Hematopoietic multipotent progenitor cell treated with erythropoietin and hydrocortisone succinate and interleukin-3 and kit ligand, for 6 days (in vitro differentiated cells): ENCODE measurements around the gene INHBC.
"Not testable (repeated sequence)": the region's sequence is repeated elsewhere in the genome, so short reads cannot be mapped to it uniquely, and the experiment has no call there.

ENCODE experiments used
- DNase-seq: peaks from one replicate; pipeline ENCODE4 v3.0.0-alpha.2; 2015

The INHBC gene

DNA sequence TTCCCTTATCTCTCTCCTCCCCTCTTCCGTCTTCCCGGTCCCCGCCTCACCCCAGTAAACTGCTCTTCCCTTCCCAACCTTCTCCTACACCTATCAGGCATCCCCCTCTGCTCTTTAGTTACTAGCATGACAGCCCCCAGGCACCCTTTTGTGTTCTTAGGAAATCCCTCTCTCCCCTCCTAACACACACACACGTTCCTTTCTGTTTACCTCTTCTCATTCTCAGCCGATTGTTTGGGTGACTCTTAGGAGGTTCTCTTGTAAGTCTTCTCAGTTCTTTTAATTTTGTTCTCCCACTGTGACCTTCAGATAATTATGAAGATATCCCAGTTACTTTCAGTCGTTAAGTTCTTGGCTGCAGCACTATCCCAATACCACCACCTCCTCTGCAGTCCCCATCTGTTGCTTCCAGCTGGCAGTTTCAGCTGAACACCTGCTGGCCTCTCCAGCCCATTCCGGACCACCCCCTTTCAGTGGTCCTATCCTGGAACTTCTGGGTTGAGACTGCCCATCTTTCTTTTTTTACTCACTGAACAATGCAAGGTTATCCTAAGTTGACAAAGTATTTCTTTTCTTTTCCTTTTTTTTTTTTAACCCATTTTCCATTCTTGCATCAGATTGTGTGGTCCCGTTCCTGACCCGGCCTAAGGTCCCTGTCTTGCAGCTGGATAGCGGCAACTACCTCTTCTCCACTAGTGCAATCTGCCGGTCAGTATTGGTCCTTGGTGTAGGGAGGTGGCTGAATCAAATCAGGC, 54.0 kb downstream of the INHBC start:
- DNase-seq: peak; percentile 35

DNA sequence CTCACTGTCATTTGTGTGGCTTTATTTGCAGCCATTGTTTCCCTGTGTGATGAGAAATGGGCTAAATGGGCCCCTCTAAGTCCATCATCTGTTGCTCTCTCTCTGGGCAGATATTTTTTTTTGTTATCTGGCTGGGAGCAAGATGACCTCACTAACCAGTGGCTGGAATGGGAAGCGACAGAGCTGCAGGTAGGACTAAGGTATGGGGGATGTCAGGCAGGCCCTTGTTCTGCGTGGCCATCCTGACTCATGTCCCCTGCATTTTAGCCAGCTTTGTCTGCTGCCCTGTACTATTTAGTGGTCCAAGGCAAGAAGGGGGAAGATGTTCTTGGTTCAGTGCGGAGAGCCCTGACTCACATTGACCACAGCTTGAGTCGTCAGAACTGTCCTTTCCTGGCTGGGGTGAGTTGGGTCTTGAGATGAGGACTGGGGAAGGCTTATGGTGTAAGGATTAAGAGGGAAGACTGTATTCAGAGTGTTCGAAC, 54.6 kb downstream of the INHBC start:
- no peak for DNase-seq

DNA sequence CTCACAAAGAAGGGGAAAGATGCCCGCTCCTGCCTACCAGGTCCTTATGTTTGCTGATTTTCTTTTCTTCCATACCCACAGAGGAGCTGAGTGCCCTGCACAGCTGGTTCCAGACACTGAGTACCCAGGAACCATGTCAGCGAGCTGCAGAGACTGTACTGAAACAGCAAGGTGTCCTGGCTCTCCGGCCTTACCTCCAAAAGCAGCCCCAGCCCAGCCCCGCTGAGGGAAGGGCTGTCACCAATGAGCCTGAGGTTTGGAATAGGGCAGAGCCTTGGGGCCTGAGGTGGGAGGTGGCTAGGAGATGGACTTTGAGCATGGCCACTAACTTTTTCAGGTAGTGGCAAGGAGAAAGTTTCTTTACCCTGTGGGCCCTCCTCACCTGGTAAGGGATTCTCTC, 55.5 kb downstream of the INHBC start:
- no peak for DNase-seq

DNA sequence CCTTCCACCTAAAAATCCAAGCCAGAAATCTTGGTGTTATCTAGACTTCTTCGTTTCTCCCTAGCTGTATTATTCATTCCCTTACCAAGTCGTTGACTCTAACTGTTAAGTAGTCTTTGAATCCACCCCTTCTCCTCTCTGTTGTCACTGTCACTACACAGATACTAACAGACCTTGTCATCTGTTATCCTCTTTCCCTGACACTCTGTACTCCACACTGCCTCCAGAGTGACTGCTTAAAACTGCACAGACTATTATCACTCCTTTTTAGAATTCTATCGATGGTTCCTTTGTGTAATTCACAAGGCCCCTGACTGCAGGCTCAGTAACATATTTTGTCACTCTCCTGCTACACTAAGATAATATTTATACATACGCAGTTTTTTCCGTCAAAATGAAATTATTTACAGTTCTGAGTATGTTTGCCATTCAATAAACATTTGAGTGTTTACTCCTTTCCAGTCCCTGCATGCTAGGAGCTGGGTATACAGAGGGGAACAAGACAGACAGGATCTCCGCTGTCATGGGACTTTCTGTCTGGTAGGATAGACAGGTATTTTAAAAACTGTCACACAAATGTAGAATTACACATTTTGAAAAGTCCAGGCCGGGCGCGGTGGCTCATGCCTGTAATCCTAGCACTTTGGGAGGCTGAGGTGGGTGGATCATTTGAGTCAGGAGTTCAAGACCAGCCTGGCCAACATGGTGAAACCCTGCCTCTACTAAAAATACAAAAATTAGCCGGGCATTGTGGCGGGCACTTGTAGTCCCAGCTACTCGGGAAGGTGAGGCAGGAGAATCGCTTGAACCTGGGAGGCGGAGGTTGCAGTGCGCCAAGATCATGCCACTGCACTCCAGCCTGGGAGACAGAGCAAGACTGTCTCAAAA, 57.1 kb downstream of the INHBC start:
- peak; percentile 76 for DNase-seq

DNA sequence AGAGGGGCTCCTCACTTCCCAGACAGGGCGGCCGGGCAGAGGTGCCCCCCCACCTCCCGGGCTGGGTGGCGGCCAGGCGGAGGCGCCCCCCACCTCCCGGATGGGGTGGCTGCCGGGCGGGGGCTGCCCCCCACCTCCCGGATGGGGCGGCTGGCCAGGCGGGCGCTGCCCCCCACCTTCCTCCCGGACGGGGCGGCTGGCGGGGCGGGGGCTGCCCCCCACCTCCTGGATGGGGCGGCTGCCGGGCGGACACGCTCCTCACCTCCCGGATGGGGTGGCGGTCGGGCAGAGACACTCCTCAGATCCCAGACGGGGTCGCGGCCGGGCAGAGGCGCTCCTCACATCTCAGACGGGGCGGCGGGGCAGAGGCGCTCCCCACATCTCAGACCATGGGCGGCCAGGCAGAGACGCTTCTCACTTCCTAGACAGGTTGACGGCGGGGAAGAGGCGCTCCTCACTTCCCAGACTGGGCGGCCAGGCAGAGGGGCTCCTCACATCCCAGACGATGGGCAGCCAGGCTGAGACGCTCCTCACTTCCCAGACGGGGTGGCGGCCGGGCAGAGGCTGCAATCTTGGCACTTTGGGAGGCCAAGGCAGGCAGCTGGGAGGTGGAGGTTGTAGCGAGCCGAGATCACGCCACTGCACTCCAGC, 60.6 kb downstream of the INHBC start:
- DNase-seq: not testable (repeated sequence)

DNA sequence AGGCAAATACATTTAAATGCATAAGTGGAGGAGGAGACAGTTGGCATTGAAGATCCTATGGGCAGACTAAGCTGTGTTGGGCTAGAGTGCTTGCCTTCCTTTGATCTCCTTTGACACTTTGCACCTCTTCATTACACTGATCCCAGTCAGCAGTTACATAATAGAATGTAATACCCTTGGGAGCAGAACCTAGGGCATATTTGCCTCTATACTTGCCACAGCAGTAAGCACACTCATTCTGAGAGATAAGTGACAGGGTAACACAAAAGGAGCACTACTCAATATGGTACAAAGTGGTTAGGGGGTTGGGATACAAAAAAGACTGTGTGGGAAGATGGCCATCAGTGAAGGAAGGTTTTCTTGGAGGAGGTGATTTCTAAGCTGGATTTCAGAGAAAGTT, 62.2 kb downstream of the INHBC start:
- DNase-seq: no peak

DNA sequence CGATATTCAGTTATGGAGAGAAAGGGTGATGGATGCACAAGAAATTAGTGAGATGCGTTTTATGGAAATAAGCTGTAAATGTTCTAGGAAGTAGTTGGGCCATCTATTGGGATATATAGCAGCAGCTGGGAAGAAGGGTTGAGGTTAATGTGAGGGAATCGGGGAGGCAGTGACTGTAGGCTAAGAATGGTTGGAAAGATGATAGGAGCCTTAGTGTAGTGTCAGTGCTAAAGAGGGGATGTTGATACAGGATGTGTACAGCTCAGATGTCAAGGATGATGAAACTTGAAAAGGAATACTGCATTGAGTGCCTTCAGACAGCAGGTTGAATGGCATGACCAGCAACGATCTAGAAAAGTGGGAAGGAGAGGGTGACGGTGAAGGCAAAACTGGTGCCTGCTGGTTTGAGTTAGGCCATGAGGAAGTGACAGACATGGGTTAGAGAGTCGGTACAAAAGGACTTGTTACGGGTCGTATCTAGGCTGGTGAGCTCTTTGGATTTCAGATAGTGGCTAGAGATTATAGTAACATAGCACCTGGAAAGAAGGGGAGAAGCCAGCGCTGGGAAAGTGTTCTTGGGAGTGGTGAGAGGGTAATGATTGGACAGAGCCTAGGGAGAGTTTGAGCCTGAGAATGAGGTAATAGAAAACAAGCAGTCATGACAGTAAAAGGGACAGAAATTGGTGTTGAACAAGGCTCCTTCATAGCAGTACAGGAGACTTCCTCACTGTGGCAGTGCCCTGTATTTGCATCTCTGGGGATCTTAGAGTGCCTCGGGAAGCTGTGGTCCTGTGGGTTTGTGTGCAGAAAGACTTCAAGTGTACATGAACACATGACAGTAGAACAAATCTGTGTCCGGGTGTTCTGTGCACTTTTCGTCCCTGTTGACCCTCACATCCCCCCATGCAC, 62.9 kb downstream of the INHBC start:
- DNase-seq: no peak

DNA sequence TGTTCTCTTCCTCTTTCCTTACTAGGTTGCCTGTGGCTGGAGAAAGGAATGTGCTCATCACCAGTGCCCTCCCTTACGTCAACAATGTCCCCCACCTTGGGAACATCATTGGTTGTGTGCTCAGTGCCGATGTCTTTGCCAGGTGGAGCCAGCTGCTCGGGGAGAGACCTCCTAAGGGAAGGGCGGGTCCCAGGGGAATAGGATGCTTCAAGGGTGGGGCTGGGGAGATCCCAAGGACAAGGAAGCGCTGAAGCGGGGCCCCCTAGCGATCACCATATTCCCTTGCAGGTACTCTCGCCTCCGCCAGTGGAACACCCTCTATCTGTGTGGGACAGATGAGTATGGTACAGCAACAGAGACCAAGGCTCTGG, 63.5 kb downstream of the INHBC start:
- DNase-seq: no peak

DNA sequence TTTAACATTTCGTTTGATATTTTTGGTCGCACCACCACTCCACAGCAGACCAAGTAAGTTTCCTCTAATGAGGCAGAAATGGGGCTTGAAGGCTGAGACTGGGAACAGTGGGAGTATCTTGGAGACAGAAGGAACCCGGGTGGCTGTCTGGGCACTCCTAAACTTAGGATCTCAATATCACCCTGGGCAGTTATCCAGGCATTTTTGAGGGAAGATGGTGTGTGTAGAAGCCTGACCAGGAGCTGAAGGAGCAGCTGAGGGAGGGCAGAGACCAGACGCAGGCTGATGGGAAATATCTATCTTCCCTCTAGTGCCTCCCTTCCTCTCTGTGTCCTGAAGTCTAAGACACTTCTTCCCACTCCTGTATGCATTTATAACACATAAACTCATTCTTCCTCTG, 64.0 kb downstream of the INHBC start:
- no peak for DNase-seq

DNA sequence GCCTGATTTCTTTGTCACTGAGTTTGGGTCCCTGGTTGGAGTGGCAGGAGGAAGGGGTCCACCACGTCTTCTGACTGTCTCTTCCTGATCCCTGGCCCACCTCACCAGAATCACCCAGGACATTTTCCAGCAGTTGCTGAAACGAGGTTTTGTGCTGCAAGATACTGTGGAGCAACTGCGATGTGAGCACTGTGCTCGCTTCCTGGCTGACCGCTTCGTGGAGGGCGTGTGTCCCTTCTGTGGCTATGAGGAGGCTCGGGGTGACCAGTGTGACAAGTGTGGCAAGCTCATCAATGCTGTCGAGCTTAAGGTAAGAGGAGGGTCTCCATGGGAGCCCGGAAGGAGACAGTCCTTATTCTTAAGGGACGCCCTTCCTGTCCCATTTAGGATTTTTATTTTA, 65.6 kb downstream of the INHBC start:
- no peak for DNase-seq
